Stimulated activated CD4-positive, alpha-beta T cell treated with anti-CD3 and anti-CD28 coated beads, Interleukin-1b, Interleukin-23, amount 100 ng/mL, for 24 hours (primary cell): ENCODE measurements around the gene IRAK2.

Experiments
- DNase-seq, 4 experiments: peaks; one replicate each; pipeline ENCODE4 v3.0.0-alpha.2; 2020; ENCODE audit warnings: low read depth in 4 of 4, low spot score in 1 of 4

IRAK2 gene

GRCh38 chr3:10188804-10189556 lies 24.3 kb downstream of the IRAK2 start:
- no peak for DNase-seq

- DNase-seq = no peak
These were observed 25.0 kb downstream of the IRAK2 start for GRCh38 chr3:10189557-10190354.

GRCh38 chr3:10192953-10193691 lies 28.4 kb downstream of the IRAK2 start:
- peak in 3 of 4 experiments; percentile 33 to 66 (median 47) for DNase-seq

- no peak for DNase-seq
These were observed 29.1 kb downstream of the IRAK2 start for GRCh38 chr3:10193692-10194327.

- DNase-seq = no peak
These were observed 29.8 kb downstream of the IRAK2 start for GRCh38 chr3:10194328-10195071.

- no peak for DNase-seq
These were observed 30.8 kb downstream of the IRAK2 start for GRCh38 chr3:10195366-10196089.

- DNase-seq = no peak
These were observed 31.8 kb downstream of the IRAK2 start for GRCh38 chr3:10196389-10197052.

GRCh38 chr3:10198226-10198625 lies 33.5 kb downstream of the IRAK2 start:
- no peak for DNase-seq

GRCh38 chr3:10198761-10199649 lies 34.3 kb downstream of the IRAK2 start:
- peak in 3 of 4 experiments; percentile 30 to 58 (median 46) for DNase-seq

GRCh38 chr3:10204921-10205320 lies 40.2 kb downstream of the IRAK2 start:
- no peak for DNase-seq

GRCh38 chr3:10205451-10206165 lies 40.9 kb downstream of the IRAK2 start:
- no peak for DNase-seq

GRCh38 chr3:10206166-10206511 lies 41.4 kb downstream of the IRAK2 start:
- DNase-seq = no peak

- DNase-seq = no peak
These were observed 48.6 kb downstream of the IRAK2 start for GRCh38 chr3:10213156-10213792.

- DNase-seq = no peak
These were observed 51.1 kb downstream of the IRAK2 start for GRCh38 chr3:10215578-10216368.

GRCh38 chr3:10217359-10217758 lies 52.6 kb downstream of the IRAK2 start:
- DNase-seq = no peak

GRCh38 chr3:10219737-10220136 lies 55.0 kb downstream of the IRAK2 start:
- no peak for DNase-seq
